GM23338 (cell line): ENCODE data around the gene TBC1D19.

Source experiments
- EZH2 ChIP-seq: fragments of 200-600 bp; sonication (generic); IDR thresholded peaks from one replicate; pipeline ENCODE4 v1.8.0; 2017; ENCODE audit warnings: antibody characterized with exemption, mild to moderate bottlenecking, low read depth; ENCODE audit not compliant: unreplicated experiment
- TF ChIP-seq, protein P1 (sequence below), 2 experiments: fragments of 200-600 bp in 1 of 2; sonication (generic) in 1 of 2; conservative IDR thresholded peaks; 2 replicates each; pipeline versions ENCODE4 v1.5.1 to v1.6.1; 2016 to 2017; ENCODE audit warnings: antibody characterized with exemption in 2 of 2, low read depth in 2 of 2, mild to moderate bottlenecking in 2 of 2, moderate library complexity in 1 of 2
- TF ChIP-seq, protein P2 (sequence below): IDR thresholded peaks from one replicate; pipeline ENCODE4 v1.6.1; 2018; ENCODE audit warnings: antibody characterized with exemption; ENCODE audit not compliant: unreplicated experiment

DNA sequence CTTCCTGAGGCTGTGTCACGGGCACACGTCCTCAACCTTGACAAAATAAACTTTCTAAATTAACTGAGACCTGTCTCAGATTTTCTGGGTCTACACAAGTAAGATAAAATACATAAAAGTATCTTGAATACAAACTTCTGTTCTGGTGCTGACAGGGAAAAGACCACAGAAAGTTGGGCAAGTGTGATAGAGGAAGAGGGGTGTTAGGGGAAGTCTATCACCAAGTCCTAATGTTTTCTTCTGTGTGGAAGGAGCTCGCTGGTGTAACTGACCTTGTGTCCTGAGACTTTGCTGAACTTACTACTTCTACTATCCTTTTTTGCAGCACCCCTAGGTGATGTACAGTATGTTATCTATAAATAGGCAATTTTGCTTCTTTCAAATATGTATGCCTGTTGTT is 179.8 kb downstream of the TBC1D19 start:
- TF ChIP-seq, protein P1, sequence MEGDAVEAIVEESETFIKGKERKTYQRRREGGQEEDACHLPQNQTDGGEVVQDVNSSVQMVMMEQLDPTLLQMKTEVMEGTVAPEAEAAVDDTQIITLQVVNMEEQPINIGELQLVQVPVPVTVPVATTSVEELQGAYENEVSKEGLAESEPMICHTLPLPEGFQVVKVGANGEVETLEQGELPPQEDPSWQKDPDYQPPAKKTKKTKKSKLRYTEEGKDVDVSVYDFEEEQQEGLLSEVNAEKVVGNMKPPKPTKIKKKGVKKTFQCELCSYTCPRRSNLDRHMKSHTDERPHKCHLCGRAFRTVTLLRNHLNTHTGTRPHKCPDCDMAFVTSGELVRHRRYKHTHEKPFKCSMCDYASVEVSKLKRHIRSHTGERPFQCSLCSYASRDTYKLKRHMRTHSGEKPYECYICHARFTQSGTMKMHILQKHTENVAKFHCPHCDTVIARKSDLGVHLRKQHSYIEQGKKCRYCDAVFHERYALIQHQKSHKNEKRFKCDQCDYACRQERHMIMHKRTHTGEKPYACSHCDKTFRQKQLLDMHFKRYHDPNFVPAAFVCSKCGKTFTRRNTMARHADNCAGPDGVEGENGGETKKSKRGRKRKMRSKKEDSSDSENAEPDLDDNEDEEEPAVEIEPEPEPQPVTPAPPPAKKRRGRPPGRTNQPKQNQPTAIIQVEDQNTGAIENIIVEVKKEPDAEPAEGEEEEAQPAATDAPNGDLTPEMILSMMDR (conservative IDR thresholded peaks at IDR 0.05; ENCODE audit: low read depth in 2 of 2): no peak
- TF ChIP-seq EZH2: no peak
- TF ChIP-seq, protein P2, sequence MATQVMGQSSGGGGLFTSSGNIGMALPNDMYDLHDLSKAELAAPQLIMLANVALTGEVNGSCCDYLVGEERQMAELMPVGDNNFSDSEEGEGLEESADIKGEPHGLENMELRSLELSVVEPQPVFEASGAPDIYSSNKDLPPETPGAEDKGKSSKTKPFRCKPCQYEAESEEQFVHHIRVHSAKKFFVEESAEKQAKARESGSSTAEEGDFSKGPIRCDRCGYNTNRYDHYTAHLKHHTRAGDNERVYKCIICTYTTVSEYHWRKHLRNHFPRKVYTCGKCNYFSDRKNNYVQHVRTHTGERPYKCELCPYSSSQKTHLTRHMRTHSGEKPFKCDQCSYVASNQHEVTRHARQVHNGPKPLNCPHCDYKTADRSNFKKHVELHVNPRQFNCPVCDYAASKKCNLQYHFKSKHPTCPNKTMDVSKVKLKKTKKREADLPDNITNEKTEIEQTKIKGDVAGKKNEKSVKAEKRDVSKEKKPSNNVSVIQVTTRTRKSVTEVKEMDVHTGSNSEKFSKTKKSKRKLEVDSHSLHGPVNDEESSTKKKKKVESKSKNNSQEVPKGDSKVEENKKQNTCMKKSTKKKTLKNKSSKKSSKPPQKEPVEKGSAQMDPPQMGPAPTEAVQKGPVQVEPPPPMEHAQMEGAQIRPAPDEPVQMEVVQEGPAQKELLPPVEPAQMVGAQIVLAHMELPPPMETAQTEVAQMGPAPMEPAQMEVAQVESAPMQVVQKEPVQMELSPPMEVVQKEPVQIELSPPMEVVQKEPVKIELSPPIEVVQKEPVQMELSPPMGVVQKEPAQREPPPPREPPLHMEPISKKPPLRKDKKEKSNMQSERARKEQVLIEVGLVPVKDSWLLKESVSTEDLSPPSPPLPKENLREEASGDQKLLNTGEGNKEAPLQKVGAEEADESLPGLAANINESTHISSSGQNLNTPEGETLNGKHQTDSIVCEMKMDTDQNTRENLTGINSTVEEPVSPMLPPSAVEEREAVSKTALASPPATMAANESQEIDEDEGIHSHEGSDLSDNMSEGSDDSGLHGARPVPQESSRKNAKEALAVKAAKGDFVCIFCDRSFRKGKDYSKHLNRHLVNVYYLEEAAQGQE: no peak
